DOHH2 (cell line): Measurements from ENCODE around the gene TSSK2.

Source experiments
- H3F3A ChIP-seq: fragments of 200-600 bp; sonication (generic), shearing (Covaris generic); 2 replicates; pipeline ENCODE4 v1.6.0; 2016; ENCODE audit warnings: antibody characterized with exemption, mild to moderate bottlenecking; ENCODE audit not compliant: control insufficient read depth, insufficient read depth
- H3K27ac ChIP-seq: fragments of 200-600 bp; sonication (generic); 2 replicates; pipeline ENCODE4 v1.5.1; 2014; ENCODE audit warnings: low read depth, mild to moderate bottlenecking, low read length, moderate library complexity
- H3K27me3 ChIP-seq: fragments of 200-600 bp; sonication (generic); 2 replicates; pipeline ENCODE4 v1.6.1; 2014; ENCODE audit warnings: mild to moderate bottlenecking, low read length, mixed read lengths; ENCODE audit not compliant: control insufficient read depth
- H3K36me3 ChIP-seq: fragments of 200-600 bp; sonication (generic); 2 replicates; pipeline ENCODE4 v1.6.1; 2014; ENCODE audit warnings: mild to moderate bottlenecking, low read length, moderate library complexity, mixed read lengths; ENCODE audit not compliant: control insufficient read depth
- H3K4me1 ChIP-seq: fragments of 200-600 bp; sonication (generic); 2 replicates; pipeline ENCODE4 v1.6.1; 2014; ENCODE audit warnings: mild to moderate bottlenecking, low read length, mixed read lengths; ENCODE audit not compliant: control insufficient read depth
- H3K4me2 ChIP-seq: fragments of 200-600 bp; sonication (generic); 2 replicates; pipeline ENCODE4 v1.6.0; 2014; ENCODE audit warnings: mild to moderate bottlenecking, low read length, moderate library complexity
- H3K4me3 ChIP-seq: fragments of 200-600 bp; sonication (generic); 2 replicates; pipeline ENCODE4 v1.5.1; 2014; ENCODE audit warnings: mild to moderate bottlenecking, low read length, mixed read lengths
- H3K79me2 ChIP-seq: fragments of 200-600 bp; sonication (generic); 2 replicates; pipeline ENCODE4 v1.6.1; 2014; ENCODE audit warnings: mild to moderate bottlenecking, low read length, mixed read lengths; ENCODE audit not compliant: control insufficient read depth
- H3K9me2 ChIP-seq: fragments of 200-600 bp; sonication (generic); replicated peaks from 2 replicates; pipeline ENCODE4 v1.6.1; 2014; ENCODE audit warnings: mild to moderate bottlenecking, low read length, mixed read lengths; ENCODE audit not compliant: control insufficient read depth
- H3K9me3 ChIP-seq: fragments of 200-600 bp; sonication (generic); 2 replicates; pipeline ENCODE4 v1.6.1; 2014; ENCODE audit warnings: antibody characterized with exemption, low read length, mixed read lengths; ENCODE audit not compliant: control insufficient read depth, insufficient read depth
- H4K20me1 ChIP-seq: fragments of 200-600 bp; sonication (generic); 2 replicates; pipeline ENCODE4 v1.6.0; 2014; ENCODE audit warnings: low read depth, mild to moderate bottlenecking, antibody characterized with exemption, low read length, moderate library complexity; ENCODE audit not compliant: control insufficient read depth, insufficient read depth
- EZH2phosphoT487 ChIP-seq: fragments of 200-600 bp; sonication (generic); IDR thresholded peaks from 2 replicates; pipeline ENCODE4 v1.6.1; 2017; ENCODE audit warnings: borderline replicate concordance, mild to moderate bottlenecking, antibody characterized with exemption, low read length, moderate library complexity, mixed read lengths
- TF ChIP-seq, protein P1 (sequence below): fragments of 200-600 bp; sonication (generic); IDR thresholded peaks from one replicate; pipeline ENCODE4 v1.5.1; 2014; ENCODE audit warnings: antibody characterized with exemption, mild to moderate bottlenecking, low read depth, low read length; ENCODE audit not compliant: poor library complexity, severe bottlenecking

TSSK2 gene

DNA sequence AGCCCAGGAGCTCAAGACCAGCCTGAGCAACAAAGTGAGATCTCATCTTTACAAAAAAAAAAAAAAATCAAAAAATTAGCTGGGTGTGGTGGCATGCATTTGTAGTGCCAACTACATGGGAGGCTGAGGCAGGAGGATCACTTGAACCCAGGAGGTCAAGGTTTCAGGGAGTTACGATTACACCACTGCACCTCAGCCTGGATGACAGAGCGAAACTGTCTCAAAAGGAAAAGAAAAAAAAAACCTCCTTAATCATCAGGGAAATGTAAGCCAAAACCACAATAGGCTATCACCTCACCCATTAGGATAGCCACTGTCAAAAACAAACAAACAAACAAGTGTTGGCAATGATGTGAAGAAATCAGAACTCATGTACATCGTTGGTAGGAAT lies 22.3 kb upstream of the TSSK2 start:
- Histone ChIP-seq H3K27me3 (no peaks in the 10 kb centered on the region), H3K9me2 (no peaks in the 10 kb centered on the region), H4K20me1 (peaks cover 23% of the 10 kb centered on the region), H3K4me1 (peaks cover 15% of the 10 kb centered on the region), H3K36me3 (no peaks in the 10 kb centered on the region), H3K27ac (no peak overlapping the region), H3K4me2 (no peak overlapping the region), H3F3A (no peaks in the 10 kb centered on the region), H3K4me3 (no peak overlapping the region), H3K79me2 (peaks cover 92% of the 10 kb centered on the region), H3K9me3 (no peaks in the 10 kb centered on the region)
- TF ChIP-seq, protein P1, sequence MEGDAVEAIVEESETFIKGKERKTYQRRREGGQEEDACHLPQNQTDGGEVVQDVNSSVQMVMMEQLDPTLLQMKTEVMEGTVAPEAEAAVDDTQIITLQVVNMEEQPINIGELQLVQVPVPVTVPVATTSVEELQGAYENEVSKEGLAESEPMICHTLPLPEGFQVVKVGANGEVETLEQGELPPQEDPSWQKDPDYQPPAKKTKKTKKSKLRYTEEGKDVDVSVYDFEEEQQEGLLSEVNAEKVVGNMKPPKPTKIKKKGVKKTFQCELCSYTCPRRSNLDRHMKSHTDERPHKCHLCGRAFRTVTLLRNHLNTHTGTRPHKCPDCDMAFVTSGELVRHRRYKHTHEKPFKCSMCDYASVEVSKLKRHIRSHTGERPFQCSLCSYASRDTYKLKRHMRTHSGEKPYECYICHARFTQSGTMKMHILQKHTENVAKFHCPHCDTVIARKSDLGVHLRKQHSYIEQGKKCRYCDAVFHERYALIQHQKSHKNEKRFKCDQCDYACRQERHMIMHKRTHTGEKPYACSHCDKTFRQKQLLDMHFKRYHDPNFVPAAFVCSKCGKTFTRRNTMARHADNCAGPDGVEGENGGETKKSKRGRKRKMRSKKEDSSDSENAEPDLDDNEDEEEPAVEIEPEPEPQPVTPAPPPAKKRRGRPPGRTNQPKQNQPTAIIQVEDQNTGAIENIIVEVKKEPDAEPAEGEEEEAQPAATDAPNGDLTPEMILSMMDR = no peak
- TF ChIP-seq EZH2phosphoT487 = no peak

DNA sequence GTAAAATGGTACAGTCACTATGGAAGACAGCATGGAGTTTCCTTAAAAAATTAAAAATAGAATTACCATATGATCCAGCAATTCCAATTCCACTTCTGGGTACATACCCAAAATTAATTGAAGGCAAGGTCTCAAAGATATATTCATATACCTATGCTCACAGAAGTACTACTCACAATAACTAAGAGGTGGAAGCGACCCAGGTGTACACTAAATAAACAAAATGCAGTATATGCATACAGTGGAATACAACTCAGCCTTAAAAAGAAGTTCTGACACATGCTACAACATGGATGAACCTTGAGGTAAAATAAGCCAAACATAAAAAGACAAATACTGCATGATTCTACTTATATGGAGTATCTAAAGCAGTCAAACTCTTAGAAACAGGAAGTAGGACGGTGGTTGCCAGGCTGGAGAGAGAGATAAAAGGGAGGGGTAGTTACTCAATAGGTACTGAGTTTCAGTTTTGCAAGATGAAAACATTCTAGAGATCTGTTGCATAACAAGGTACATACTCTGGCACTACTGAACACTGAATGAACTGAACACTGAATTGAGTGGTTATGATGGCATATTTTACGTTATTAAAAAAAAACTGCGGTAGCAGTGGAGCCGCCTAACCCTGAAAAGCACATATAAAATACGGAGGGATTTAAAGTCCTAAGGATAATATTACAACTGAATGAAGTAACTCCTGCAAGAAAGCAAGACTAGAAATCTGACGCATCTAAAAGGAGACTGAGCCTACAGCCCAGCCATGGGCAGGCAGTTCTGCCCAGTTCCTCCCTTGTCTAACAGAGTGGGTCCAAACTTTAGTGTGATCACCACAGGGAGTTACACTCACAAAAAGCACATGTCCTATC lies 21.7 kb upstream of the TSSK2 start:
- H3K9me2 ChIP-seq = no peaks in the 10 kb centered on the region
- TF ChIP-seq EZH2phosphoT487 = no peak
- TF ChIP-seq, protein P1 = no peak
- H3K36me3 ChIP-seq = no peaks in the 10 kb centered on the region
- peaks cover 17% of the 10 kb centered on the region for H4K20me1 ChIP-seq
- peak overlapping the region; percentile 22 for H3K4me3 ChIP-seq
- no peaks in the 10 kb centered on the region for H3K27me3 ChIP-seq
- H3K27ac ChIP-seq = no peak overlapping the region
- peaks cover 91% of the 10 kb centered on the region for H3K79me2 ChIP-seq
- H3K4me2 ChIP-seq = peak overlapping the region; percentile 41
- no peaks in the 10 kb centered on the region for H3F3A ChIP-seq
- peaks cover 15% of the 10 kb centered on the region for H3K4me1 ChIP-seq
- no peaks in the 10 kb centered on the region for H3K9me3 ChIP-seq

DNA sequence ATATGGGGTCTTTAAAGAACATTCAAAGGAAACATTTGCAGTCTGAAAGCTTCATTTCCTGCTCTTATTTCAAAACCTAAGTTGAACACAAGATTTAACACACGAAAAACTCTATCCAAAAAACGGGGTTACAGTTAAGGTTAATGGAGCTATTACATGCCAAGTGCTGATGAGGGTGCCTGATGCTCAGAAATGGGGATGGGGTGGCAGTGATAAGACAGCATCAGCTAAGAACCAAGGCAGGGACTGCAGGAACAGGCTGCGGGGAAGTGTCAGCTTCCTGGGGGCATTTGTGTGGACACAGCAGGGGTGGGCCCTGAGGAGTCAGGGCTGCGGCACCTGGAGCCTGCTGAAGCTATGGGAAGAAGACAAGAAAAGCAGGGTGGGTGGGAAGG lies 21.0 kb upstream of the TSSK2 start:
- Histone ChIP-seq H3K9me3 (no peaks in the 10 kb centered on the region), H3K27ac (no peak overlapping the region), H3K4me3 (peak overlapping the region; percentile 22; the same call in 1 of the 2 replicates), H3K79me2 (peaks cover 91% of the 10 kb centered on the region), H3K9me2 (no peaks in the 10 kb centered on the region), H3F3A (no peaks in the 10 kb centered on the region), H3K4me2 (peak overlapping the region; percentile 41), H3K36me3 (no peaks in the 10 kb centered on the region), H3K4me1 (peaks cover 15% of the 10 kb centered on the region), H3K27me3 (no peaks in the 10 kb centered on the region), H4K20me1 (peaks cover 16% of the 10 kb centered on the region; the same call in 1 of the 2 replicates)
- no peak for TF ChIP-seq EZH2phosphoT487
- TF ChIP-seq, protein P1 = no peak
